ENCODE measurements around the gene TTLL5. TPM values are rescaled to one million over a fixed set of nuclear protein-coding genes. Genes with fewer than 3 reads are reported as not detected.

Gene TTLL5
- polyA plus RNA-seq, 1 of the 3 experiments (the other 2 are of a cell fraction) = 9.6 TPM

DNA sequence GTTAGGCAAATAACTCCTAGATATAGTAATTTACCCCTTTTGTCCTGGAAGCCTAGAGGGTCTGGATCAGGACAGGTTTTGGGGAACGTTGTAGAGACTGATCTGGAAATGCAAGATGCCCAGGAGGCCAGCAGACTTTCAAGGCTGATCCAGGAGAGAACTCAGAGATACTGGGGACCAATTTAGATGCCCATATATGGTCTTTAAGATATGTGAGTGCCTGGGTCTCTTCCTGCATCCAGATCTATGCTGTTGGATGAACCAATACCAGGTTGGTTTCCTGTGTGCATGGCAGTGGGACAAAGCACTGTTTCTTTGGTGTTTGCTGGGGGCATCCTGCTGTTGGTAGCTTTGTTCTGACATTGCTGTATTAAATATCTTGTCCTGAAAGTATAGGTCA is 5.8 kb upstream of the TTLL5 start:
- H3F3A ChIP-seq (replicated peaks; ENCODE audit: insufficient read depth) = no peaks in the 10 kb centered on the region

DNA sequence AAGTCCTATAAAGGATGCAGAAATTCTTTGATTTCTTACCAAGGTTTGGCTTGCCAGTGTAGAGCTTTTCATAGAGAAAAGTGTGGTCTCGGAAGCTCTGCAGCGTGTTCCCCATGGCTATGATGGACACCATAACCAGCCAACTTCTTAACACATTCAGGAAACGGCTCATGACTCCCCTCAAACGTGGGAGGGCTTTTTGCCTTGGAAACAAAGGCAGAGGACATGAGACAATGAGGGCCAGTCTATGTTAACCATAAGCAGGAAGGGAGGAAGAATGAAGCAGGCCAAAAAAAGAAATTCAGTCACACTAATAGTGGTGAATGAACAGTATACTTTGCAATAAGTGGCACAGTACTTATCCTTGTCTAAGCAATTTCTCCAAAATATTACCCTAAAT is 3.7 kb upstream of the TTLL5 start:
- POLR2A ChIA-PET = no interaction called here
- H3K36me3 ChIP-seq (replicated peaks in 1 of 2; ENCODE audit: control insufficient read depth in 1 of 2, insufficient read depth in 2 of 2, low read length in 1 of 2) = peaks cover 5 to 26% of the 10 kb centered on the region in 2 experiments
- no peaks in the 10 kb centered on the region for H3K27me3 ChIP-seq (ENCODE audit: insufficient read depth)
- DNase-seq = no peak
- H3K4me2 ChIP-seq = no peak overlapping the region
- H3K9me3 ChIP-seq = no peaks in the 10 kb centered on the region
- no peak for TF ChIP-seq CHD2 (IDR thresholded peaks at IDR 0.05; ENCODE audit: low read length, partially characterized antibody)
- TF ChIP-seq ELF1 (IDR thresholded peaks at IDR 0.05) = no peak
- TF ChIP-seq POLR2AphosphoS5 (IDR thresholded peaks at IDR 0.05; ENCODE audit: low read depth, low read length) = no peak
- TF ChIP-seq, protein P1, sequence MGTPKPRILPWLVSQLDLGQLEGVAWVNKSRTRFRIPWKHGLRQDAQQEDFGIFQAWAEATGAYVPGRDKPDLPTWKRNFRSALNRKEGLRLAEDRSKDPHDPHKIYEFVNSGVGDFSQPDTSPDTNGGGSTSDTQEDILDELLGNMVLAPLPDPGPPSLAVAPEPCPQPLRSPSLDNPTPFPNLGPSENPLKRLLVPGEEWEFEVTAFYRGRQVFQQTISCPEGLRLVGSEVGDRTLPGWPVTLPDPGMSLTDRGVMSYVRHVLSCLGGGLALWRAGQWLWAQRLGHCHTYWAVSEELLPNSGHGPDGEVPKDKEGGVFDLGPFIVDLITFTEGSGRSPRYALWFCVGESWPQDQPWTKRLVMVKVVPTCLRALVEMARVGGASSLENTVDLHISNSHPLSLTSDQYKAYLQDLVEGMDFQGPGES (IDR thresholded peaks at IDR 0.05; ENCODE audit: low read depth, low read length) = no peak
- no peak for TF ChIP-seq FOXM1 (IDR thresholded peaks at IDR 0.05; ENCODE audit: low read depth)
- TF ChIP-seq, protein P2, sequence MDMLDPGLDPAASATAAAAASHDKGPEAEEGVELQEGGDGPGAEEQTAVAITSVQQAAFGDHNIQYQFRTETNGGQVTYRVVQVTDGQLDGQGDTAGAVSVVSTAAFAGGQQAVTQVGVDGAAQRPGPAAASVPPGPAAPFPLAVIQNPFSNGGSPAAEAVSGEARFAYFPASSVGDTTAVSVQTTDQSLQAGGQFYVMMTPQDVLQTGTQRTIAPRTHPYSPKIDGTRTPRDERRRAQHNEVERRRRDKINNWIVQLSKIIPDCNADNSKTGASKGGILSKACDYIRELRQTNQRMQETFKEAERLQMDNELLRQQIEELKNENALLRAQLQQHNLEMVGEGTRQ (IDR thresholded peaks at IDR 0.05; ENCODE audit: borderline replicate concordance, low read depth, low read length) = no peak
- TF ChIP-seq RFX5 (IDR thresholded peaks at IDR 0.05; ENCODE audit: low read length) = no peak
- TF ChIP-seq, protein P3, sequence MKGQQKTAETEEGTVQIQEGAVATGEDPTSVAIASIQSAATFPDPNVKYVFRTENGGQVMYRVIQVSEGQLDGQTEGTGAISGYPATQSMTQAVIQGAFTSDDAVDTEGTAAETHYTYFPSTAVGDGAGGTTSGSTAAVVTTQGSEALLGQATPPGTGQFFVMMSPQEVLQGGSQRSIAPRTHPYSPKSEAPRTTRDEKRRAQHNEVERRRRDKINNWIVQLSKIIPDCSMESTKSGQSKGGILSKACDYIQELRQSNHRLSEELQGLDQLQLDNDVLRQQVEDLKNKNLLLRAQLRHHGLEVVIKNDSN (IDR thresholded peaks at IDR 0.05; ENCODE audit: borderline replicate concordance, low read depth) = no peak
- TF ChIP-seq EP300 (IDR thresholded peaks at IDR 0.05; ENCODE audit: borderline replicate concordance in 1 of 2, low read depth in 1 of 2, low read length in 1 of 2) = no peak
- no peak for TF ChIP-seq RXRA (IDR thresholded peaks at IDR 0.05; ENCODE audit: borderline replicate concordance, low read depth)
- H3K4me3 ChIP-seq (ENCODE audit: low read depth in 2 of 2, low read length in 1 of 2) = no peak overlapping the region
- H4K20me1 ChIP-seq (ENCODE audit: insufficient read depth) = no peaks in the 10 kb centered on the region
- H3F3A ChIP-seq (replicated peaks; ENCODE audit: insufficient read depth) = no peaks in the 10 kb centered on the region
- H3K4me1 ChIP-seq (ENCODE audit: control insufficient read depth in 1 of 2, insufficient read depth in 2 of 2, low read depth in 1 of 2, low read length in 1 of 2) = peaks cover 0 to 6% of the 10 kb centered on the region in 2 experiments; a peak in 2 of 4 replicates
- no peak overlapping the region for H2AFZ ChIP-seq (ENCODE audit: low read depth)
- no peak overlapping the region for H3K9ac ChIP-seq
- H3K27ac ChIP-seq (ENCODE audit: low read depth in 2 of 2, low read length in 1 of 2) = no peak overlapping the region
- no peaks in the 10 kb centered on the region for H3K9me2 ChIP-seq
- peaks cover 14% of the 10 kb centered on the region for H3K79me2 ChIP-seq (ENCODE audit: insufficient read depth)
- 78% methylated on average over 4 of the region's 4 CpGs for WGBS (ENCODE audit: low lambda C conversion rate)
- CTCF ChIA-PET = interaction anchor here (1.0 to 11.4 kb wide), 7 partner anchors 8 to 324 kb away, joined by 3 to 439 read pairs (median 7); partner anchors contain the start of gene FLVCR2

More for the DNA sequence above, 5.8 kb upstream of the TTLL5 start:
- no peak overlapping the region for H3K4me3 ChIP-seq (ENCODE audit: low read depth in 2 of 2, low read length in 1 of 2)
- H3K9ac ChIP-seq = no peak overlapping the region
- H3K9me3 ChIP-seq = no peaks in the 10 kb centered on the region
- no peaks in the 10 kb centered on the region for H3K9me2 ChIP-seq
- WGBS (ENCODE audit: low lambda C conversion rate) = 0% methylated on average over 1 of the region's 1 CpG
- no peak overlapping the region for H3K4me2 ChIP-seq
- H4K20me1 ChIP-seq (ENCODE audit: insufficient read depth) = no peaks in the 10 kb centered on the region
- H3K36me3 ChIP-seq (replicated peaks in 1 of 2; ENCODE audit: control insufficient read depth in 1 of 2, insufficient read depth in 2 of 2, low read length in 1 of 2) = peaks cover 22 to 47% of the 10 kb centered on the region in 2 experiments
- no peak overlapping the region for H2AFZ ChIP-seq (ENCODE audit: low read depth)
- no peak overlapping the region for H3K27ac ChIP-seq (ENCODE audit: low read depth in 2 of 2, low read length in 1 of 2)
- ChIA-PET CTCF (interaction anchor here (0.6 to 11.4 kb wide), 20 partner anchors 8 to 1467 kb away, joined by 3 to 439 read pairs (median 7); partner anchors contain the start of gene FLVCR2), POLR2A (no interaction called here)
- TF ChIP-seq, protein P1 (IDR thresholded peaks at IDR 0.05; ENCODE audit: low read depth, low read length) = no peak
- TF ChIP-seq POLR2AphosphoS5 (IDR thresholded peaks at IDR 0.05; ENCODE audit: low read depth, low read length) (no peak), SIN3A (IDR thresholded peaks at IDR 0.05; ENCODE audit: borderline replicate concordance, low read depth, low read length) (no peak), RXRA (IDR thresholded peaks at IDR 0.05; ENCODE audit: borderline replicate concordance, low read depth) (no peak), RAD21 (IDR thresholded peaks at IDR 0.05; ENCODE audit: low read length) (no peak), TCF12 (IDR thresholded peaks at IDR 0.05) (no peak), EZH2phosphoT487 (IDR thresholded peaks at IDR 0.05; ENCODE audit: borderline replicate concordance, low read depth) (no peak), GATA2 (CRISPR knock-in tag; IDR thresholded peaks at IDR 0.05) (no peak)
- TF ChIP-seq, protein P2 (IDR thresholded peaks at IDR 0.05; ENCODE audit: borderline replicate concordance, low read depth, low read length) = no peak
- H3K27me3 ChIP-seq (ENCODE audit: insufficient read depth) = no peaks in the 10 kb centered on the region
- DNase-seq = no peak
- peaks cover 0 to 6% of the 10 kb centered on the region in 2 experiments; a peak in 1 of 4 replicates for H3K4me1 ChIP-seq (ENCODE audit: control insufficient read depth in 1 of 2, insufficient read depth in 2 of 2, low read depth in 1 of 2, low read length in 1 of 2)
- H3K79me2 ChIP-seq (ENCODE audit: insufficient read depth) = peaks cover 4% of the 10 kb centered on the region; the same call in 1 of the 2 replicates

All from SK-N-SH (cell line).